ENCODE measurements around the gene SMAD1.
"Not testable (repeated sequence)": the region's sequence is repeated elsewhere in the genome, so short reads cannot be mapped to it uniquely, and the experiment has no call there.

Gene SMAD1

GRCh38 chr4:145530662-145531061 is 49.0 kb downstream of the SMAD1 start:
- no peak for DNase-seq

- peak; percentile 43 for DNase-seq
These were observed 49.6 kb downstream of the SMAD1 start for GRCh38 chr4:145531223-145531622.

- DNase-seq, result no peak
These were observed 50.2 kb downstream of the SMAD1 start for GRCh38 chr4:145531859-145532258.

- no peak for DNase-seq
These were observed 51.3 kb downstream of the SMAD1 start for GRCh38 chr4:145533001-145533400.

- not testable (repeated sequence) for DNase-seq
These were observed 51.8 kb downstream of the SMAD1 start for GRCh38 chr4:145533415-145533814.

GRCh38 chr4:145533961-145534360 is 52.3 kb downstream of the SMAD1 start:
- DNase-seq, result no peak

GRCh38 chr4:145535202-145535601 is 53.5 kb downstream of the SMAD1 start:
- no peak for DNase-seq

- no peak for DNase-seq
These were observed 54.4 kb downstream of the SMAD1 start for GRCh38 chr4:145536044-145536443.

- no peak for DNase-seq
These were observed 56.9 kb downstream of the SMAD1 start for GRCh38 chr4:145538596-145538995.

GRCh38 chr4:145539671-145540070 is 58.0 kb downstream of the SMAD1 start:
- no peak for DNase-seq

- no peak for DNase-seq
These were observed 58.6 kb downstream of the SMAD1 start for GRCh38 chr4:145540235-145540634.

GRCh38 chr4:145541346-145541745 is 59.7 kb downstream of the SMAD1 start:
- DNase-seq, result no peak

GRCh38 chr4:145545031-145545430 is 63.4 kb downstream of the SMAD1 start:
- DNase-seq, result no peak

- no peak for DNase-seq
These were observed 64.0 kb downstream of the SMAD1 start for GRCh38 chr4:145545538-145546174.

- DNase-seq, result no peak
These were observed 64.7 kb downstream of the SMAD1 start for GRCh38 chr4:145546175-145546915.

- DNase-seq, result no peak
These were observed 70.0 kb downstream of the SMAD1 start for GRCh38 chr4:145551660-145552059.

GRCh38 chr4:145552181-145552822 is 70.6 kb downstream of the SMAD1 start:
- DNase-seq, result no peak

- DNase-seq, result no peak
These were observed 71.7 kb downstream of the SMAD1 start for GRCh38 chr4:145553375-145553774.

GRCh38 chr4:145554691-145555090 is 73.0 kb downstream of the SMAD1 start:
- DNase-seq, result no peak

GRCh38 chr4:145557720-145558119 is 76.1 kb downstream of the SMAD1 start:
- DNase-seq, result peak; percentile 52

GRCh38 chr4:145563293-145563985 is 81.8 kb downstream of the SMAD1 start:
- DNase-seq, result peak; percentile 48

- DNase-seq, result no peak
These were observed 82.9 kb downstream of the SMAD1 start for GRCh38 chr4:145564540-145564939.

GRCh38 chr4:145565328-145565727 is 83.7 kb downstream of the SMAD1 start:
- no peak for DNase-seq

Measured in left hindlimb (tissue), 1 donor.